ENCODE results near the gene CDRT15L2. TPM values are rescaled to one million over a fixed set of nuclear protein-coding genes. Genes with fewer than 3 reads are reported as not detected.
"Not testable (repeated sequence)": the region's sequence is repeated elsewhere in the genome, so short reads cannot be mapped to it uniquely, and the experiment has no call there.

CDRT15L2 gene
- total RNA-seq, 6 experiments from 2014 or later, result not detected

DNA sequence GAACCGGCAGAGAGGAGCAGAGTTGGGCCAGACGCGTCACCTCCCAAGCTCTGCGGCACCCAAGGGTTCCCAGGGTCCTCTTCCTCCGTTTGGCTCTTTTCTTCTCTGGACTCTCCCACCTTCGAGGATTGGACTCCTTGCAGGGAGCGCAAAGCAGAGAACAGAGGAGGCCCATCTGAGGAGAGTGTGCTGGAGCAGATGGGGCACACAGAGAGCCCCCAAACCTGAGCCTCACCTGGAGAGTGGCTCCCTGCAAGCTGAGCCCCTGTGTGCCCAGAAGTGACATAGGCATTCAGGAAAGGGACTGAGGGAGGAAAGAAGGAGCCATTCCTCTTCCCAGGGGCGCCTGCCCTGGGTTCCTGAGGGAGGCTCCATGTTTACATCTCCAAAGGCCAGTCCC lies 6.3 kb upstream of the CDRT15L2 start:
- H3K4me1 ChIP-seq; DNase-seq; H3K9me3 ChIP-seq; H3K36me3 ChIP-seq; H3K27ac ChIP-seq; H3K27me3 ChIP-seq; intact Hi-C loops (cut with DNase I); H3K4me3 ChIP-seq: not testable (repeated sequence)
- peak in 2 of 4 donors; percentile 9 to 43 for ATAC-seq
- 100% methylated on average over 1 of the region's 8 CpGs for WGBS (ENCODE audit: insufficient coverage, low coverage, low lambda C conversion rate, missing lambda C conversion rate)

DNA sequence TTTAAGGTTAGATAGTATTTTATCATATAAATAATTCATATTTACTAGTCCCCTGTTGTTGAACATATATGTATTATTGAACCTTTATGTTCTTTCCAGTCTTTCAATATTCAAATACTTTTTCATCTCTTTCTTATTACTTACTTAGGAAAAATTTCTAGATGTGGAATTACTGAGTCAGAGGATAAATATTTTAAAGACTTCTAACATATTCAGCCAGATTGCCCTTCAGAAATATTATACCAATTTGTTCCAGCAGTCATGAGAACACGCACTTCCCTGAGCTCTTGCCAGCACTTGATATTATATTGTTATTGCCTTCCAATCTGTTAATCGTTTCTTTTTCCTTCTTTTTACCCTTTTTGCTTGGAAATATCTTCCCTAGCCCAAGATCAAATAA lies 4.5 kb upstream of the CDRT15L2 start:
- intact Hi-C loops (cut with DNase I); H3K27me3 ChIP-seq; DNase-seq; H3K4me1 ChIP-seq; H3K36me3 ChIP-seq; H3K9me3 ChIP-seq; ATAC-seq; H3K4me3 ChIP-seq; H3K27ac ChIP-seq: not testable (repeated sequence)
- 27% methylated on average over 2 of the region's 2 CpGs for WGBS (ENCODE audit: insufficient coverage, low coverage, low lambda C conversion rate, missing lambda C conversion rate)

DNA sequence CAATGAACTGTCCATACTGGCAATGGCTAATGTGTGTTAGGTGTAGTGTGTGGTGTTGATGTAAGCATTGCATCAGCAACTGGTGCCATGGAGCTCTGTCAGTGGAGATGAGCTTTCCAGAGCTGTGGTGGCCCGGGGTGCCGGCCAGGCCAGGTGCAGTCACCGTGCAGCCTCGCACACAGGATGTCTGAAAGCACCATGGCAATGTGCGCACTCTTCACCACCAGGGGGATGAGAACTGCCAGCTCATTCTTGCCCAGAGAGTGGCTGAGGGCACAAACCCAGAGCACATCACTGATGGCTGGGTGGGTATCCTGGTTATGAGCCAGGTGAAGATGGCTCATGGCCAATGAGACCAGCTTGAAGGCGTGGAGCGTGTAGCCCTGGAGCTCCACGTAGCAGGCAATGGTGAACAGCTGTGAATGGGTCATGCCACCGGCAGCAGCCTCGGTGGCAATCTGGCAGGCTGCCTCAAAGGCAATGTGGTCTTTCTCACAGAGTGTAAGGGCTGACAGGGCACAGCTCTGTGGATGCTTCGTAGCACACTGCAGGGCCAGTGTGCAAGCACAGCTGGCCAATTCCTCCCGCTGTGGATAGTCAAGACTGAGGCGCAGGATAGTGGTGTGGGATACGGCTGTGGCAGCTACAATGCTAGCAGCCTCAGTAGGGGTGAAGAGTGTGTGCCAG lies 4.5 kb downstream of the CDRT15L2 start:
- H3K9me3 ChIP-seq; intact Hi-C loops (cut with DNase I); H3K36me3 ChIP-seq; H3K27ac ChIP-seq; H3K27me3 ChIP-seq; DNase-seq; H3K4me3 ChIP-seq; H3K4me1 ChIP-seq: not testable (repeated sequence)
- peak in 1 of 4 donors; percentile 9 for ATAC-seq
- WGBS (ENCODE audit: insufficient coverage, low coverage, low lambda C conversion rate, missing lambda C conversion rate), result no CpG with 5 or more reads among the region's 14 CpGs

DNA sequence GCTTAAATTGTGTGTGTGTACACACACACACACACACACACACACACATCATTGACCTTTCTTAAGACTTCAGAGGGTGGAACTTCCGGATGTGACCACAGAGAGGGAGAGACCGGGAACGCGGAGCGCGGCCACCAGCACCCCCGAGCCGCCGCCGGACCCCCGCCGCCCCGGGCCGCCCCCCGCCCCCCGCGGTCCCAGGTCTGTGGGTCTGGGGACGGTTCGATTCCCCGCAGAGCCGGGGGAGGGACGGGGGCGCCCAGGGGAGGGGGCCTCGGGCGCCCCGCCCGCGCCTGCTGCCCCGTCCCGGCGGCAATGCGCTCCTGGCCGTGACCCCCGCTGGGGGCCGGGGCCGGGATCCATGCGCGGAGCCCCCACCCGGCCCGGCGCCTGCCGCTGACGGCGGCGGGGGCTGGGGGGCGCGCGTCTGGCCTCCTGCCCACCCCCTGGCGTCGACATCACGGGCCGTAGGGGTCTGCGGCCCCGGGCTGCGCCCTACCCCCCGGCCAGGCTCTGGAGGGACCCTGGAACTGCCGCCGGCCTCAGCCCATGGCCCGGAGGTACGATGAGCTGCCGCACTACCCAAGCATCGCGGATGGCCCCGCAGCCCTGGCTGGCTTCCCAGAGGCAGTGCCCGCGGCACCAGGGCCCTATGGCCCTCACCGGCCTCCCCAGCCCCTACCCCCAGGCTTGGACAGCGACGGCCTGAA lies 9.4 kb downstream of the CDRT15L2 start:
- H3K9me3 ChIP-seq; intact Hi-C loops (cut with DNase I); ATAC-seq; H3K27ac ChIP-seq; H3K4me3 ChIP-seq; H3K4me1 ChIP-seq; DNase-seq; H3K36me3 ChIP-seq; H3K27me3 ChIP-seq: not testable (repeated sequence)
- 0% methylated on average over 1 of the region's 69 CpGs for WGBS (ENCODE audit: insufficient coverage, low coverage, low lambda C conversion rate, missing lambda C conversion rate)

DNA sequence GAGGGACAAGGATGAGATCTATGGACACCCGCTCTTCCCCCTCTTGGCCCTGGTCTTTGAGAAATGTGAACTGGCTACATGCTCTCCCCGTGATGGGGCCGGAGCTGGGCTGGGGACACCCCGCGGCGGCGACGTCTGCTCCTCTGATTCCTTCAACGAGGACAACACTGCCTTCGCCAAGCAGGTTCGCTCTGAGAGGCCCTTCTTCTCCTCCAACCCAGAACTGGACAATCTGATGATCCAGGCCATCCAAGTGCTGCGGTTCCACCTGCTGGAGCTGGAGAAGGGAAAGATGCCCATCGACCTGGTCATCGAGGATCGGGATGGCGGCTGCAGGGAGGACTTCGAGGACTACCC lies 9.9 kb downstream of the CDRT15L2 start:
- H3K9me3 ChIP-seq; intact Hi-C loops (cut with DNase I); H3K4me1 ChIP-seq; DNase-seq; H3K36me3 ChIP-seq; H3K27me3 ChIP-seq; H3K4me3 ChIP-seq; H3K27ac ChIP-seq: not testable (repeated sequence)
- peak in 1 of 4 donors; percentile 45 for ATAC-seq
- 88% methylated on average over 8 of the region's 17 CpGs for WGBS (ENCODE audit: insufficient coverage, low coverage, low lambda C conversion rate, missing lambda C conversion rate)

DNA sequence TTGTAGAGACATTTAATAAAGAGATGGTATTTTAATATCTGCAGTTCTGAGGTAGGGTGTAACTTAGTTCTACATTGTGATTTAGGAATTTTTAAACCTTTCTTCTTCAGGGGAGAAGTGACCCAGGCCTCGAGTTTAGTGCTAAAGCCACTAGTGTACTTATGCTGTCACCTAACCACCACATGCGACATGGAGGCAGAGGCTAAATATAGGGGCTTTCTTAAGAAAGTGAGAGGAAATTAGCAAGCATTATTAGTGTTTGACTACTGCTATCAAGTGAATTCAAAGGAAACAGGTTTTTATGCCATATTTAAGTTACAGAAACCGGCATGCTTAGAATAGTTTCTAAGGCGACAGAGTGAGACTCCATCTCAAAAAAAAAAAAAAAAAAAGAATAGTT lies 11.5 kb downstream of the CDRT15L2 start:
- DNase-seq, H3K27me3 ChIP-seq: not testable (repeated sequence)
- 73% methylated on average over 2 of the region's 4 CpGs for WGBS (ENCODE audit: insufficient coverage, low coverage, low lambda C conversion rate, missing lambda C conversion rate)

DNA sequence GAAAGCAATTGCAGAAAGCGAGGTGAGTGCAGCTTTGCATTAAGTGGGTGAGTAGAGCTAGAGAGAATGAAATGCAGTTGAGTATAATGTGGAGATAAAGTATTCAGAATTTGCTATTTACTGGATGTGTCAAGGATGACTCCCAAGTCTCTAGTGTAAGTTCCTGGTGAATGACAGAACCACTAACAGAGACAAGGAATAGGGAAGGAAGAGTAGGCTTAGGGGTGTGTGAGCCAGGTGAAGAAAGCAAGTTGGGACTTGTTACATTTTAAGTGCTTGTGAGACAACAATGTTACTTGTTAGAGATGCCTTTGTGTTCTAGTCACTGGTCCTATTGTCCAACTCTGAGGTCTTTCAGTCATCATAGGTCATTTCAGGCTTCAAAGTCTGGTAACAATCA lies 26.0 kb downstream of the CDRT15L2 start:
- H3K9me3 ChIP-seq; intact Hi-C loops (cut with DNase I); H3K27me3 ChIP-seq; H3K4me1 ChIP-seq; H3K27ac ChIP-seq; H3K4me3 ChIP-seq; DNase-seq; H3K36me3 ChIP-seq; ATAC-seq: not testable (repeated sequence)
- WGBS (ENCODE audit: insufficient coverage, low coverage, low lambda C conversion rate, missing lambda C conversion rate), result 57% methylated on average over 1 of the region's 1 CpG

More for the DNA sequence above, 11.5 kb downstream of the CDRT15L2 start:
- intact Hi-C loops (cut with DNase I); H3K27ac ChIP-seq; H3K4me1 ChIP-seq; H3K36me3 ChIP-seq; H3K4me3 ChIP-seq; H3K9me3 ChIP-seq; ATAC-seq: not testable (repeated sequence)

DNA sequence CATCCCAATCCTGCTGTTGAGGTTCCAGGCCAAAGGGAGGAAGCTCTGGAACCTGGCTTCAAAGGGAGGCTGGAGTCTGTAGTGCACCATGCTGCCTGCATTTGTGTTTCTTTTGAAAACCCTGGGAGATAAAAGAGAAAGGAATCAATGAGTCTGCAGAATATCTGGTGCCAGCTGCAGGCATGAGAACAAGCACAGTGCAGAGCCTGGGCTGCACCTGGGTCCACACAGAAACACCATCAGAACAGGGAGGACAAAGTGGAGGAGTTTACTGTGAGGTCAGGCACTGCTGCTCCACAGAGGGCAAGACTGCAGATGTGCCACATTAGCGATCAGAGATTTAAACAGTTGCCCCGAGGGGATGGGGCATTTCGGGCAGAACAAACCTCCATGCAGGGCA lies 30.0 kb downstream of the CDRT15L2 start:
- WGBS (ENCODE audit: insufficient coverage, low coverage, low lambda C conversion rate, missing lambda C conversion rate), result no CpG with 5 or more reads among the region's 3 CpGs

More for the DNA sequence above, 30.0 kb downstream of the CDRT15L2 start:
- H3K9me3 ChIP-seq; intact Hi-C loops (cut with DNase I); H3K4me1 ChIP-seq; H3K27ac ChIP-seq; ATAC-seq; H3K36me3 ChIP-seq; DNase-seq; H3K4me3 ChIP-seq; H3K27me3 ChIP-seq: not testable (repeated sequence)

Measured in right lobe of liver (tissue), 6 donors.